Measurements from ENCODE around the gene AGAP1. TPM values are rescaled to one million over a fixed set of nuclear protein-coding genes. Genes with fewer than 3 reads are reported as not detected.

AGAP1 gene
- total RNA-seq, 1 donor from 2014 or later = 22.3 TPM

DNA sequence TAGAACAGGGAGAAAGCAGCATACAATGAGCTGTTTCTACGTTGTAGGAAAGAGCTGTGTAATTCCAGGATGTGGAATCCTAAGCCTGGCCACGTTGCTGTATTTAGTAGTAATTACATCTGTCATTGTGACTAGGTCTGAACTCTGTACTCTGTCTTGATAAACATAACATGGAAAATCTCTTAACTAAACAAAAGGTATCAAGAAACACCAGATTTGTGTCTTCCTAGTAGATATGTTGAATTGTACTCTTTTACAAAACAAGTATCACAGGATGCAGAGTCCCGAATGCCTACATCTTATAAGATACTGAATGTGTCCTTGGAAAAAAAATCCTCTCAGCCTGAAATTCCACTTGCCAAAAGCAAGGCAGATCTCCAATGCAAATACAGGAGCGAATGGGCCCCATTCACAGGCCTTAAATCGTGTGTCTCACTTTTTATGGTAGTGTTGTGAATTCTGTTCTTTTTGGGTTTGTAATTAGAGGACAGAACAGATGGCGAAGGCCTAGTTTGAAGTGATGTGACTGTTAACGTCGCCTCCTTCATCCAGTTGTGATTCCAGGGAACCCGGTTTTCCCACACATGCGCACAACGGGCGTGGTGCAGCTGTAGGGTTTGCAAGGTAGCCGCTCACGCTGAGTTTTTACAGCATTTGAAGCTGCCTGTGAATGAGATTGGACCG lies 427.8 kb downstream of the AGAP1 start:
- no peak for DNase-seq (ENCODE audit: extremely low read depth, low read depth, low spot score)

DNA sequence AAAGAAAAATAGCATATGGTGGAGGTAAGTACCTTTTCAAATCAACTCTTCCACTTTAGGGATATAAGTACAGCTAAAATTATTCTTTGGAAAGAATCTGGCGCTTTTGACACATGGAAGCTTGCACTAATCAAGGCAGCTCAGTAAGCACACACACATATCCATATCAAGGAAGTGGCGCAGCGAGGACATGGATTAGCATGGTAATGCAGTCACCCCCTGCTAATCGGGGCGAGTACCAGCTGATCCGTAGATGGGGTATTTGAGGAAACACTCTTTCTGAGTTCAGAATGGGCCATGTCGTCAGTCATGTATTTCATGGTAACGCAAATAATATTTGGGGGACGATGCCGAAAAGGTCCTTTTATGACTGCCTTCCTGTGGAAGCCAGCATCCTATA lies 429.0 kb downstream of the AGAP1 start:
- DNase-seq (ENCODE audit: extremely low read depth, low read depth, low spot score) = no peak

- no peak for DNase-seq (ENCODE audit: extremely low read depth, low read depth, low spot score)
These were observed 430.2 kb downstream of the AGAP1 start for GRCh38 chr2:235923859-235924674.

GRCh38 chr2:235924675-235925063 lies 430.8 kb downstream of the AGAP1 start:
- DNase-seq (ENCODE audit: extremely low read depth, low read depth, low spot score) = no peak

DNA sequence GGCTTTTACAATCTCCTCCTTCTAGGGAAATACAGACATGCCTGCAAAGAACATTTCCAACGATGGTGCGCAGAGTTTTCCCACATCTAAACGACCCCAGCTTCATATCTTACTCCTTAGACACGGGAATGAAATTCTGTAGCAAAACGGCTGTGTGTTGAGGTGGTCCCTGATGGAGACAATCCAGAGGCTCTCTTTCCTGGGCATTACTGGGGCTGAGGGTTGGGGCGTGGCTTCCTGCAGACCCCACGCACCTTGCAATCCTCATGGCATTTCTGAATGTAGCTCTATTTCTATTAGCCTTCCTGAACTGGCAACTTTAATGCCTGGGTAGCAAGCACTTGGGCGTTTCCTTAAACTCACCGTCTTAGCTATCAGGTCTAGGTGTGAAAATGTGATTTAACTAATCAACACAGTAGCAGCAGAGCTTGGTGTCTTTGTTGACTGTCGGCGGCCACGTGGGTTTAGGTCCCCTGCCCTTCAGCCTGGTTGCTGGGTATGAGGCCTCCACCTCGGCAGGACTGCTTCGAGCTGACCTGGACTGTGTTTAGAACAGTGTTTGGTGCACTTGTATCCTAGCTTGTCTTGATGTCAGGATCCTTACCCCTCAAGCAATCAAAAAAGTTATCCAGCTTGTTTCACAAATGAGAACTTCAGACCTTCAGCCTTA lies 431.5 kb downstream of the AGAP1 start:
- DNase-seq (ENCODE audit: extremely low read depth, low read depth, low spot score) = no peak

GRCh38 chr2:235926229-235926628 lies 432.4 kb downstream of the AGAP1 start:
- no peak for DNase-seq (ENCODE audit: extremely low read depth, low read depth, low spot score)

- no peak for DNase-seq (ENCODE audit: extremely low read depth, low read depth, low spot score)
These were observed 435.0 kb downstream of the AGAP1 start for GRCh38 chr2:235928751-235929370.

DNA sequence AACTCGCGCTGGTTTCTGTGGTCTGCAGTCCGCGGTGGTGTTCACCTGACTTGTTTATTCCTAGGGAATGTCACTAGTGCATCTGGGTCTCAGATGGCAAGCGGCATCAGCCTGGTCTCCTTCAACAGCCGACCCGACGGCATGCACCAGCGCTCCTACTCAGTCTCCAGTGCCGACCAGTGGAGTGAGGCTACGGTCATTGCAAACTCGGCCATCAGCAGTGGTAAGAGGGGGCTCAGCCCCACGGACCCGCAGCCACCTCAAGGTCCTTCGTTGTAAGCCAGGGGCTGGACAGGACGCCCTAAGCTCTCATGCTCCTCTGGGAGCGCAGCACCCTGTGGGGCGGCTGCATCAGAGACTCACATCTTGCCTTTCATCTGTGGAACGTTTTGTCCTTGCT lies 436.9 kb downstream of the AGAP1 start:
- no peak for DNase-seq (ENCODE audit: extremely low read depth, low read depth, low spot score)

DNA sequence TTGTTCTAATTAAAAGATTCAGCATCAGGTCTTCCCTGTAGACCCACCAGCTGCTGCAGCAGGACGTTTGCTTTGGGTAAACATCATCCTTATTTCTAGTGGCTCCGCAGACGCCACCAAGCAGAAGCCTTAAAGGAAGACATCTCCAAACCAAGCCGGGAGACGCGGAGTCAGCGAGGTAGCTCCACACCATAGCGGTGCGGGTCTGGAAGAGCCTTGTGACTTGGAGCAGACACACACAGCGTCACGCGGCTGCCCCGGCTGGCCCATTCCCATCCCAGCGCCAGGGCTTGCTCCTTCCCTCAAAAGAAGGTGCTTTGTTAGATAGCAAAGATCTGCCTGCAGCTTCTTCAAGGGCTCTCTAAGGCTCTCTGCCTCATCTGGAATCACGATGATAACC lies 437.8 kb downstream of the AGAP1 start:
- DNase-seq (ENCODE audit: extremely low read depth, low read depth, low spot score) = no peak

DNA sequence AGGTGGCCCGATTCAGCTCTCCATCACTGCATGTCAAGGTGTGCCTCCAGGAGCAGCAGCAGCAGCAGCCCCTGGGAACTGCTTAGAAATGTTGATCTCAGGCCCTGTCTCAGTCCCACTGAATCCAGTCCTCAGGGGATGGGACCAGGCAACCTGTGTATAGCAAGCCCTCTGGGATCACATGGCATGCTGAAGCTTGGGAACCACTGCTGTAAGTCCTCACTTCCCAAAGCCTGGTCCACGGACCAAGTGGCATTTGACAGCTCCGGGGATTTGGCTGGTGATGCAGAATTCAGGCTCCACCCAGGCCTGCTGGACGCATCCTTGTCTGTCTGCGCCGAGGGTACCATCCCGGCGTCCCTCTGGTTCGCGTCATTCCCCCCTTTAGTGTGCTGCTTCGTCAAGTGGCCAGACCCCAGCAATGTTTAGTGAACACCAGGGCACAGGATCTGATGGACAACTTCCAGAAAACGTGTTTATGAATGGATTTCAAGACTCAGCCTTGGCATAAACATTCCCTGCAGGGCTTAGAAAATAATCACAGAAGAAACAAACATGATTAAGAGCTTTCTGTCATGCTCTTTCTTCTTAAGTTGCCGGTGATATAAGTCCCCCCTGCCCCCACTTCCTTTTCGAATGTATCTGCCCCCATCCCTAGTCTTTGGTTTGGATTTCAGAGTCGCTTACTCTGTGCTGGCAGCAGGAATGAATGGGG lies 440.4 kb downstream of the AGAP1 start:
- DNase-seq (ENCODE audit: extremely low read depth, low read depth, low spot score) = no peak

DNA sequence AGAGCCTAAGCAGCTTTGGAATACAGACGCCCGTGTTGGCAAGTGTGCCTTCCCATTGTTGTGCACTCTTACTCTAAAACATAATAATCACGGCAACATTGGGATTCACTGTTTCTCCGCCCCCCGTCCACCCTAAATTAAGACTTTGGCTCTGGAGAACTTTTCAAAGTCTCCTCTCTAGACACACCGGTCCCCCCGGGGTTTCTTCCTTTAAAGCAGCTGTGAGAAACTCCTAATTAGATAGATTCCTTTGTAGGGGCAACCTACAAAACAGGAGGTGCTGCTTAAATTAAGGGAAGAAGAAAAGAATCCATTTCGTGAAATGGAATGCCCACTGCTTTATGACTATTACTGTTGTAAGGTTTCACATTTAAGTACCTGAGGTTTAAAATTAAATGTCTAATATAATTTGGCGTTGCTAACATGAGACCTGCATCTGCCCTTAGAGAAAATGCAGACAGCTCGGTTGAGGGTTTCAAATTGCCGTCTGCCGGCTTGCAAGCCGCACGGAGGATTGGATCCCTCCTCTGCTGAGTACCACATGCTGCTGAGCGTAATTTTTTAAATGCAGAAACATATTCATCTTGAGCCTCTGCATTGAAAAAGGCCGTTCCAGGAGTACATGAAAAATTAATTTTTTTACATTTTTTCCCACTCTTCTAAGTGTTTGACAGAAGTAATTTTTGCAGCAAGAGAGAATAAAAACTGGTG lies 441.1 kb downstream of the AGAP1 start:
- DNase-seq (ENCODE audit: extremely low read depth, low read depth, low spot score) = no peak

DNA sequence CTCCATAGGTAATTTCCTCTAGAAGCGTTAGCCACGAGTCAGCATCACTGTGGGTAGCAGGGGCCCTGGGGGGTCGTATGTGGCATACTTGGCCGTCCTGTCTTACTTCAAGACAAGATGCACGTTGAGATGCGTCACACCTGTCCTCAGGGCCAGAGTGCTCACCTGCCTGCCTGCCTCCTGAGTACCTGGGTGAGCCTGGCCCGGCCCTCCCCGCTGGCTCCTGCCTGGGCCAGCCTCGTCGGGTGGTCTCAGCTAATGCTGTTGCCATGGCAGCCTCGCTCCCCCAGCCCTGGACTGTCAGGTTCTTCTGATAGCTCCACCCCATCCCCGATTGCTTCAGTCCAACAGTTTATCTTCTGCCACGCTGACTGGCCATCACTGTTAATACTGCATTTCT lies 441.9 kb downstream of the AGAP1 start:
- no peak for DNase-seq (ENCODE audit: extremely low read depth, low read depth, low spot score)

DNA sequence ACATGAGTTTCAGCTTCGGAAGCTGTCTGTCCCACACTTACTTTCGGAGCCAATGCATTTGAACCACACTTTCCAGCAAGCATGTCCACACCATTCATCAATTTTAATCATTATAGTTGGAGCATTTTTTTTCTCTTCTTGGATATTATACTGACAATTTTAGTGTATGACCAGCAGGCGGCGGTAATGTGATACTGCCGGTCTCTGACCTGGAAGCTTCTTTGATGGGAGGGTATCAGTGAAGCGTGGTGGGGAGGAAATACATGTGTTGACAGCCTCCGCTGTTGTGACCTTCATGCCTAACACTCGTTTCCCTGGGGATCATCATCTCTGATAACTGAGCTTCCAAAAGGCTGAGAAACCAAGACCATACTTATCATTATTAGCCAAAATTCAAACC lies 442.6 kb downstream of the AGAP1 start:
- DNase-seq (ENCODE audit: extremely low read depth, low read depth, low spot score) = no peak

DNA sequence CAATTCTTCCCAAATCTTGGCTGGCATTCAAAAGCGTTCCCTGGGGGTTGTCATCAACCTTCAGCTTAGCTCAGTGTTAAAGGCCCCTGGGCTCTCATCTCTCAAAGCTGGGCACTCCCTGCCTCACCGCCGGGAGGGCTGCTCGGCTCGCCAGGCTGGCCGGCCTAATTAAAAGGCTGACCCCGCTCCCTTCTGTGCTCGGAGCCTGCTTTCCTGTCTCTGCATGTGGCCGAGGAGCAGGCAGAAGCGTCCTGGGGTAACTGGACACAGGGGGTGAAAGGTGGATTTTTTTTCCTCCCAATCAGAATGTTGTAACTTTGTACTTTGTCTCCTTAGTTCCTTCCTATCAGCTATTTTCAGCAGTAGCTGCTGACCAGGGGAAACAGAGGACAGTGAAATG lies 443.2 kb downstream of the AGAP1 start:
- DNase-seq (ENCODE audit: extremely low read depth, low read depth, low spot score) = no peak

GRCh38 chr2:235937526-235937925 lies 443.7 kb downstream of the AGAP1 start:
- DNase-seq (ENCODE audit: extremely low read depth, low read depth, low spot score) = no peak

- DNase-seq (ENCODE audit: extremely low read depth, low read depth, low spot score) = no peak
These were observed 444.1 kb downstream of the AGAP1 start for GRCh38 chr2:235937936-235938335.

DNA sequence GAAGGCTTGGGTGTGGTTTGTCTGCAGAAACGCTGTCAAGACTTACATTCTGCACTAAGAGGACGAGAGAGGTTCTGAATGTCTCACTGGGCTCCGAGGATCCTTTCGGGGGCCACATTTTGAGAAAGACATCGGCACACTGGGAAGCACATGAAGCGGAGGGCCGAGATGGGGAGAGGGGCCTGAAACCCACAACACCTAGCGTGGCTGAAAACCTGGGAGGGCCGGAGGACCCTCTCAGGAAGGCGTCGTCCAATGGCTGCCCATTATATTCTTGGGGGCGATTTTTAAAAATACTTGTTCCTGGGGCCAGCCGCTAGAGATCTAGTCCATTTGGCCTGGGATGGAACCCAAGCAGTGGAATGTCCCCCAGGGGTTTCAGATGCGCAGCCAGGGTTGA lies 444.8 kb downstream of the AGAP1 start:
- DNase-seq (ENCODE audit: extremely low read depth, low read depth, low spot score) = no peak

- no peak for DNase-seq (ENCODE audit: extremely low read depth, low read depth, low spot score)
These were observed 445.6 kb downstream of the AGAP1 start for GRCh38 chr2:235939471-235939870.

- peak; percentile 48 for DNase-seq (ENCODE audit: extremely low read depth, low read depth, low spot score)
These were observed 446.5 kb downstream of the AGAP1 start for GRCh38 chr2:235940330-235940729.

GRCh38 chr2:235944591-235944990 lies 450.7 kb downstream of the AGAP1 start:
- DNase-seq (ENCODE audit: extremely low read depth, low read depth, low spot score) = no peak

All from glomerular endothelial cell (primary cell).